Right lobe of liver (tissue), 4 donors: ENCODE measurements around the gene SPOPL.

ENCODE experiments used
- CTCF ChIP-seq, 4 donors: fragments of 200-600 bp in 3 of 4; fragments of 450-650 bp in 1 of 4; IDR thresholded peaks; one replicate each; pipeline versions ENCODE4 v1.5.1 to v1.8.0; 2016 to 2022; ENCODE audit warnings: antibody characterized with exemption in 4 of 4, mild to moderate bottlenecking in 2 of 4
- POLR2A ChIP-seq: fragments of 450-650 bp; IDR thresholded peaks from one replicate; pipeline ENCODE4 v1.6.1; 2017; ENCODE audit warnings: antibody characterized with exemption, mild to moderate bottlenecking
- donor health status: DM: no; HTN: no; CAD: no.
- donor health status: DM: no; HTN: no; CAD: no.
- donor health status: DM: no; HTN: yes; CAD: no.

GRCh38 chr2:138491495-138491862 is 10.1 kb upstream of the SPOPL start:
- TF ChIP-seq CTCF (IDR thresholded peaks at IDR 0.05) = no peak
- no peak for TF ChIP-seq POLR2A
